Measurements from ENCODE around the gene ATP2B3. TPM values are rescaled to one million over a fixed set of nuclear protein-coding genes. Genes with fewer than 3 reads are reported as not detected.

Gene ATP2B3
- total and polyA plus RNA-seq, 8 donors, result 0.03 to 0.12 (median 0.04) TPM; not detected in 2

DNA sequence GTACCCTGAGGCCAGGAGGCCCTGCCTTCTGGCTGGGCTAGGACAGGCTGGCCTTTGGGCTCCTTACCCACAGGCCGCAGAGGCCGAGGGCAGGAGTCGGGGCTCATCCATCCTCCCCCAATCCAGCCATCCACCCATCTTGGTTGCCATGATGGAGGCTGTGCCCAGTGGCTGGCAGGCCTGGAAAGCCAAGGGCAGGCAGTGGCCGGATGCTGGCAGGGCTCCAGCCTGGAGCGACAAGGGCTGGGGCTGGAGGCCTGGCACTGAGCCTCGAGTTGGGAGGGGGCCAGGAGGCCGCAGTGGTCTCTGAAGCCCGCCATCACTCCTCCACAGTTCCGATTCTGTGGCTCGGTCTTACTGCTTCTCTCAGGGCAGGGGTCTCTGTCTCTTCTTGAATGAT lies 31.3 kb upstream of the ATP2B3 start:
- intact Hi-C loops (cut with DNase I), result no loop called here
- FAIRE-seq (no peak), DNase-seq (peak in 1 of 6 donors; percentile 56), ATAC-seq (no peak)
- 66 to 70% methylated on average over 10 of the region's 10 CpGs for WGBS, 2 donors
- H3K36me3 ChIP-seq, result no peaks in the 10 kb centered on the region
- TF ChIP-seq, protein P1, sequence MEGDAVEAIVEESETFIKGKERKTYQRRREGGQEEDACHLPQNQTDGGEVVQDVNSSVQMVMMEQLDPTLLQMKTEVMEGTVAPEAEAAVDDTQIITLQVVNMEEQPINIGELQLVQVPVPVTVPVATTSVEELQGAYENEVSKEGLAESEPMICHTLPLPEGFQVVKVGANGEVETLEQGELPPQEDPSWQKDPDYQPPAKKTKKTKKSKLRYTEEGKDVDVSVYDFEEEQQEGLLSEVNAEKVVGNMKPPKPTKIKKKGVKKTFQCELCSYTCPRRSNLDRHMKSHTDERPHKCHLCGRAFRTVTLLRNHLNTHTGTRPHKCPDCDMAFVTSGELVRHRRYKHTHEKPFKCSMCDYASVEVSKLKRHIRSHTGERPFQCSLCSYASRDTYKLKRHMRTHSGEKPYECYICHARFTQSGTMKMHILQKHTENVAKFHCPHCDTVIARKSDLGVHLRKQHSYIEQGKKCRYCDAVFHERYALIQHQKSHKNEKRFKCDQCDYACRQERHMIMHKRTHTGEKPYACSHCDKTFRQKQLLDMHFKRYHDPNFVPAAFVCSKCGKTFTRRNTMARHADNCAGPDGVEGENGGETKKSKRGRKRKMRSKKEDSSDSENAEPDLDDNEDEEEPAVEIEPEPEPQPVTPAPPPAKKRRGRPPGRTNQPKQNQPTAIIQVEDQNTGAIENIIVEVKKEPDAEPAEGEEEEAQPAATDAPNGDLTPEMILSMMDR (IDR thresholded peaks at IDR 0.05), result no peak
- H3K27ac ChIP-seq, result no peak overlapping the region
- H3K4me3 ChIP-seq, result no peak overlapping the region
- no peaks in the 10 kb centered on the region for H3K9me3 ChIP-seq
- H3K4me1 ChIP-seq, result no peaks in the 10 kb centered on the region
- no peaks in the 10 kb centered on the region for H3K27me3 ChIP-seq

DNA sequence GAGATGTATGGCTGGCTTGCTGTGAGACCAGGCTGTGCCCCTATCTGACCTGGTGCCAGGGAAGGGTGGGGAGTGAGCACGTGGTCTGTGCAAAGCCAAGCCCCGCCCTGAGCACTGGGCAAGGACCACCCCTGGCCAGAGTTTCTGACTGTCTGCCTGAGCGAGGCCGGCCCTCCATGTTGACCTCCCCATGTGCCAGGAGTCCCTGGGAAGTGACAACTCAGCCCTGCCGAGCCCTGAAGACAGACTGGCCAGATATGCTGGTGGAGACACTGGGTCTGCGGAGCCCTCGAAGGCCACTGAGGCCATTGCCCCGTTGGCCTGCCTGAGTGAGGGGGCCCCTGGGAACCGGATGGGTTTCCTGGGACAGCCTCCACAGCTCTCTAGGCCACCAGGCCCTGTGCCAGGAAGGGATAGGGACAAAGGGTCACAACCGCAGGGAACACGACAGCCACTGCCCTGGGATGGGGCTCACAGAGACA lies 29.8 kb upstream of the ATP2B3 start:
- no peak for DNase-seq
- H3K27me3 ChIP-seq, result no peaks in the 10 kb centered on the region
- H3K9me3 ChIP-seq, result no peaks in the 10 kb centered on the region
- intact Hi-C loops (cut with DNase I), result no loop called here
- no peak overlapping the region for H3K27ac ChIP-seq
- H3K4me1 ChIP-seq, result no peaks in the 10 kb centered on the region
- TF ChIP-seq, protein P1 (IDR thresholded peaks at IDR 0.05), result no peak
- no peak for FAIRE-seq
- H3K36me3 ChIP-seq, result no peaks in the 10 kb centered on the region
- no peak overlapping the region for H3K4me3 ChIP-seq
- ATAC-seq, result no peak
- WGBS, 2 donors, result 74 to 77% methylated on average over 11 of the region's 11 CpGs

DNA sequence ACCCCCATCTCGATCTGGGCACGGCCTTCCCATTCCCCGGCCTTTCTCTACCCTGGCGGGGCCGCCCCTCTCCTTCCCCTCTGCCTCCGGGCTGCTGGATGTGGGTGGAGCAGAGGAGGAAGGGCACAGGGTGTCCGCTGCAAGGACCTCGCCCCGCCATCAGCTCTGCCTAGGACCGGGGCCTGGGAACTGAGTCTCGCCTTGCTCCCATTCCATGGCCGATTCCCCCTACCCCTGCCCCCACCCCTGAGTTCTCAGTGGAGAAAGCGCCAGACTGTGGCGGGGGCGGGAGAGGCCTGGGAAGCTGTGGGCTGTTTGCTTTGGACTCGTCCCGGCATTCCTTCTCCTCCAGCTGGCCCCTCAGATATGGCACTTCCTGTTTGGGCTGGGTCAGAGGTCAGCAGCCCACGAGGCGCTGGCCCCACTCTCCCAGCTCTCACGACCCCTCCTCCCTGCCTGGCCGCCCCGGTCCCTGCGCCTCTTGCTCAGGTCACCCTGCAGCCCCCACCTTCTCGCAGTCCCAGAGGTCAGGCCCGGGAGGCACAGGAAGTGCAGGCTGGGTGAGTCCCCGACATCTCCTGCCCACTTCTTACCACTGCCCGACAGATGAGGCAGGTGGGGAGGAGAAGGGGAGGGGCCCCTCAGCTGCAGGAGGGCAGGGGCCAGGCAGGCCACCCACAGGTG lies 29.1 kb upstream of the ATP2B3 start:
- no peak for FAIRE-seq
- Histone ChIP-seq H3K4me1 (no peaks in the 10 kb centered on the region), H3K9me3 (no peaks in the 10 kb centered on the region), H3K4me3 (no peak overlapping the region), H3K27ac (no peak overlapping the region), H3K27me3 (no peaks in the 10 kb centered on the region), H3K36me3 (no peaks in the 10 kb centered on the region)
- ATAC-seq, result peak; percentile 11 to 71 (median 42)
- TF ChIP-seq, protein P1 (IDR thresholded peaks at IDR 0.05), result no peak
- intact Hi-C loops (cut with DNase I), result no loop called here
- 48 to 50% methylated on average over 21 to 27 of the region's 27 CpGs for WGBS, 2 donors
- DNase-seq, result no peak

DNA sequence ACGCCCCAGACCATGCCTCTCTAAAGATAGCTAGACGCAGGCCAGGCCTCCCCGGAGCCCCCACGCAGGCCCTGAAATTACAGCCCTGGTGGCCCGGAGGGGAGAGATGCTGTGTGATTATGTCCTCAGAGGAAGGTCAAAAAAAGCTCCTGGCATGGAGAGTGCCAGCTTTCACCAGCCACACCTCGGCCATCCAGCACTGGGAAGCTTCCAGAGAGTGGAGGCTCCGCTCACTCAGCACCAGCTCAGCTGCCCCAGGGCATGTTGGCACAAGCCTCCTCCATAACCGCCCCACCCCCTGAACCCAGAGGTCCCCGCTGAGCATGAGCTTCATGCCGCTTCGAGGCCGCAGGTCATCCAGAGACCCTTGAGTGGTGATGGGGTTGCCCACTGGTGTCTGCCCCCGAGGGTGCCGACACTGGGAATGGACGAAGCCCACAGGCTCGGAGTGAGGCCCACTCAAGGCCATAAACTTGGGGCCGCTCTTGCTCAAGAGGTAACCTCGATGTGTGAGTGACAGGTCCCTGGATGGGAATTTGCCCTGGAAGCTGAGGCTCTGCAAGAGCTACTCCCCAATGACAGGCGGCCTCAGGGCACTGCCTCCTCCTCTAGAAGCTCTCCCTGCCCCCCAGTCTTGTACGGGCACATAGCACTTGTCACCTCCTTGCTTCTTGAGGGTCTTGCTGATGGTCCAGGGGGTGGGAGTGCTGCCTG lies 27.1 kb upstream of the ATP2B3 start:
- H3K27ac ChIP-seq, result no peak overlapping the region
- DNase-seq (no peak), ATAC-seq (no peak), FAIRE-seq (no peak)
- H3K27me3 ChIP-seq, result no peaks in the 10 kb centered on the region
- WGBS, 2 donors, result 86 to 89% methylated on average over 20 of the region's 20 CpGs
- H3K4me1 ChIP-seq, result no peaks in the 10 kb centered on the region
- intact Hi-C loops (cut with DNase I), result no loop called here
- TF ChIP-seq, protein P1 (IDR thresholded peaks at IDR 0.05), result no peak
- no peaks in the 10 kb centered on the region for H3K9me3 ChIP-seq
- no peak overlapping the region for H3K4me3 ChIP-seq
- H3K36me3 ChIP-seq, result no peaks in the 10 kb centered on the region
